HTERT RPE-1 (cell line): Measurements from ENCODE around the gene MALL.
"Not testable (repeated sequence)": the region's sequence is repeated elsewhere in the genome, so short reads cannot be mapped to it uniquely, and the experiment has no call there.

Experiments
- in situ Hi-C: fragments of 300-500 bp; cut with MboI; formaldehyde crosslinking; loops from 4 replicates; pipeline ENCODE4 v1.14.3; 2020; ENCODE audit warnings: low sequenced_read_pairs

MALL gene

DNA sequence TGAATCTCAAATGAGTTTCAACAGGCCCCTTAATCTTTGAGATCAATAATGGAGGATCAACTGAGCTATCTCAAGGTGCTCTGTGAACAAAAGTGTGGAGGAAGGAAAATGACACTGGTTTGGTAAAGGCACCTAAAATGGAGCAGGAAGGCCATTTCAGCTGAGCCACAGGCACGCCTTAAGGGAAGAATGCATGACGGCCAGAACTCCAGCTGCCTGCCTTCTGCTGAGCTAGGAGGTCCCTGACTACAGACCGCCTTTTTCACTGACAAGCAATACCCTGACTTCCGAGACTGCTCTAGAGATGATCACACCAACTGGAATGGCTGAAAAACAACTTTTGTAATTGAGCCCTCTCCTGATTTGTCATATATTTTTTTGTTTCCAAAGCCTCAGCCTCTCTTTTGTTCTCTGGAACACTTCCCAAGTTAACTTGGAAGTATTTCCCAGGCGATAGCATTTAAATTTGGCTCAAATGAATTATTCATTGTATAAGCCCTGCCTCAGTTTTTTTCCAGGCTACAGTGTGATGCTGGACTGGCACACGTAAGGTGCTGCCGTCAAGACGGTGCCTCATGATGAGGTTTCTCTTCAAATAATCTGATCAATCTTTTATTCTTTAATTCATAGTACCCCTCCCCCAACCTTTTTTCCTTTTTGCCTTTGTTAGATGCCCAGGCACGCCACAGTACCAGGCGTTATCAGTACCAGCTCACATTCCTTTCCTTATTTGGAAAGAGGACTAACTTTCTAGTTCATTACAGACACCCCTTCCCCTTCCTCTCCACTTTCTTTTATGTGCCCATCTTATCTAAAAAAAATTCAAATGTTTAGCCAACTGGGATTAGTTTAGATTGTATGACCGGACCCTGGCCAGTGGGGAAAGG, 60.9 kb downstream of the MALL start:
- in situ Hi-C loops, result not testable (repeated sequence)

DNA sequence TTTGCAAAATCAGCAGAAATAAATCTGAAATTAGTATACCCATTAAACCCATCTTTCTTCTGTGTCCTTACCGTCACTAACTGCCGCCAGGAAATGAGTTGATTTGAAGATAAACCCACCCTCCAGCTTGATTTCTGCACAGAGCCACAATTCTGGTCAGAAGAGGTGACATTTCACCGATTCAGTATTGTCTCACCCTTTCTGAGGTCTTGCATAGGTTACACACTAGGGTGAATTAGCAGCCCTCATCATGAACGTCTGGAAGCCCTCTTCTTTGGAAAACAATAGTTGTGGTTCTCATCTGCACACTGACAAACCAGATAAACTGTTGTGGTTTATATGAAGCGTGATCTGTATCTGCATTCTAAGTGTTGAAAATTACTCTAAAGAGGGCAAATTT, 61.9 kb downstream of the MALL start:
- in situ Hi-C loops, result not testable (repeated sequence)

DNA sequence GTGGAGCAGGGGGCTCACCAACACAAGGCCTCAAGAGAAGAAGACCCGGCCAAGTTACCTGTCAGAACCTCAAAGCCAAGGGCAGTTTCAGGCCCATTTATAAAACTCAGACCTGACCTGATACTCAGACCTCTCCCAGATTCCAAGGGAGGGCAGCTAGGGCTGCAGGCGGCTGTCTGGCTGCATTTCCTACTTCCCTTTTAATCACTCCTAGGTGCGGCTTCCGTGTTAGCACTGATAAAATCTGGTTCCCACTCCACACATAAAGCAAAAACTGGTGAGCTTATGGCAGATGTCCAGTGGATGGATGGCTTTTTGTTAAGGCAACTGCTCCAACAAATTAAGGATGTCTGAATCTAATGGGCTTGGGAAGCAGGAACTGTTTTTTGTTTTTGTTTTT, 63.5 kb downstream of the MALL start:
- in situ Hi-C loops, result not testable (repeated sequence)

DNA sequence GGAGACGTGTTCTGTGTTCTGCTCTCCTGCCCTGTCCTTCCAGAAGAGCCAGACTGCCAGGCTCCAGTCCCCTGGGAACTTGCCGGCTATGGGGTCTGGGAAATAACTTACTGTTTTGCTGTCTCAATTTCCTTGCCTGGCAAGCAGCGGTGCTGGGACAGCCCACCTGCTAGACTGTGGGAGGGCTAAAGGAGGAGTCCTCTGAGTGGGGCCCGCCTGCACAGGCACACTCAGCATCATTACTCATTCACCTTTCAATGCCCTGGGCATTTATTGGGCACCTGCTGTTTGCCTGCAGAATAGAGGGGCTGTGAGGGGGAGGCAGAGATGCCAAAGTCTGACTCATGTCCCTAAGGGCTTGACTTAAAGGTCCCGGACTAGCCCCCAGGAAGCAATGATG, 65.4 kb downstream of the MALL start:
- in situ Hi-C loops, result not testable (repeated sequence)

GRCh38 chr2:110049769-110050168, 65.9 kb downstream of the MALL start:
- in situ Hi-C loops, result not testable (repeated sequence)

GRCh38 chr2:110048255-110049197, 67.1 kb downstream of the MALL start:
- in situ Hi-C loops, result not testable (repeated sequence)

- in situ Hi-C loops, result not testable (repeated sequence)
Measured at GRCh38 chr2:110047225-110047624, 68.4 kb downstream of the MALL start.

DNA sequence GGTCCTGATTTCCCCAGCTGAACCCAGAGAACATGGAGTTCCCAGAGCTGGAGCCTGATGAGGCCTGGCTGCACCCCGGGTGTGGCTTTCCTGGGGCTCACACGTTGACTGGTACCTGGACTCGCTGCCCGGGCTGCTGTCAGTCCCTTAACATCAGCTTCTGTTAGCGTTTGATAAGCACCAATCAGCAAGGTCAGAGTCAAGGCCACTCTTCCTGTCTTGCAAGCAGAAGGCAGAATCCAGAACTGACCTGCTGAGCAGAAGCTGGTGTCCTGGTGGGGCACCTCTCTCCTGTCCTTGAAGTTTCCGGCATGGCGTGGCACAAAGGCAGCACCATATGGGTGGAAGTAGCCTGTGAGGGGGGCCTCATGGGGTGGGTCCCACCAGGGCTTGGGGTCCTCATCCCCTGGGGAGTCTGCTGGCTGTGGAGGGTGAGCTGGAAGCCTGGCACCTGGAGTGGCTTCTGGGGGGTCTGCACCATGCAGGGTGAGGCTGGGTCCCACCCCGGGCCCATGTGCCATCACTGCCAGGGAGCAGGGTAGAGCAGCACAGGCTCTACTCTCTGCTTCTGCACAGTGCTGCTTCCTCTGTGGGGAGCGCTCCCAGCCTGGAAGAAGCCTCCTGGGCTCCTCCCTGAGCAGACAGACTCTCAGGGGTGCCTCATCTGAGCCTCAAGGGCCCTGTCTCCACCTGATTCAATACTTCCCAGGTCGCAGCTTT, 73.5 kb downstream of the MALL start:
- in situ Hi-C loops, result not testable (repeated sequence)

DNA sequence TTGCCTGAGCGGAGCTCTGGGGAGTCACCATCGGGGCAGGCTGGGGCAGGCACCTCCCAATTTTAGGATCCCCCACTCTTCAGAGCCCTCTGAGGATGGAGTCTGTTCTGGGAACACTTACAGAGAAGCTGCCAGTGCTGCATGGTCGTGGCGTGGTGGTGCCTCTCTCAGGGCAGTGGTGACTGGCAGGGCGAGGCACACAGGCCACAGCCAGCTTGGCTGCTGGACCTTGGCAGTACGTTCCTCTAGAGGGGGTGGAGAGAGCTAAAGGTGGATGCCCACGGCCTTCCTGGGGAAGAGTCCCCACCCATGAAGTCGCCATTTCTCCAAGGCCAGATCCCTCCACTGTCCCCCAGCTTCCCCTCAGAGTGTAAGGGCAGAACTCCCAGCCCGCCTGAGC, 78.3 kb downstream of the MALL start:
- in situ Hi-C loops, result not testable (repeated sequence)

GRCh38 chr2:110035384-110035783, 80.2 kb downstream of the MALL start:
- in situ Hi-C loops, result not testable (repeated sequence)

DNA sequence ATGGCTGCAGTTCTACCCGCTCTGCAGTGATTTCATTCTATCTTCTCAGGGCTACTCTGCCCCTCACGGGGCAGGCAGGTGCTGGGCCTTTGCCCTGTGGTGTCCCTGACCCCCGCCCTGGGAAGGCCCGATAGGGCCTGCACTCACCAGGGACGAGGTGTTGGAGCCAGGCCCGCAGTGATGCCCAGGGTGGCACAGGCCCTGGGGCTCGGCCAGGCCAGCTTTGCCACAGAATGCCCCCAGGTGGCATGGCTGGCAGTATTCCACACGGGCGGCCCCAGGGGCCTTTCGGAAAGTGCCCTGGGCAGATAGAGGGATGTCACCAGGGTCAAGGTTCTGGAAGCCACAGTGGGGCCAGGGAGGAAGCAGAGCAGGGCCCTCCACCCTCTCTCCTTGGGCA, 80.7 kb downstream of the MALL start:
- in situ Hi-C loops, result not testable (repeated sequence)
